22Rv1 (cell line): ENCODE data around the gene CHD1.

ENCODE experiments used
- H3K27ac ChIP-seq: fragments of 450-650 bp; 2 replicates; pipeline ENCODE4 v1.5.1; 2017
- CTCF ChIP-seq: fragments of 450-650 bp; IDR thresholded peaks from 2 replicates; pipeline ENCODE4 v1.5.1; 2017; ENCODE audit warnings: mild to moderate bottlenecking
- ZFX ChIP-seq: fragments of 450-650 bp; IDR thresholded peaks from 2 replicates; pipeline ENCODE4 v1.6.1; 2017; ENCODE audit warnings: antibody characterized with exemption, borderline replicate concordance

CHD1 gene

GRCh38 chr5:98827161-98827560, 101.6 kb downstream of the CHD1 start:
- H3K27ac ChIP-seq, result no peak overlapping the region

GRCh38 chr5:98825582-98826375, 103.0 kb downstream of the CHD1 start:
- TF ChIP-seq ZFX (no peak), CTCF (no peak)
- H3K27ac ChIP-seq, result no peak overlapping the region

More at GRCh38 chr5:98827161-98827560, 101.6 kb downstream of the CHD1 start:
- TF ChIP-seq ZFX (no peak), CTCF (peak; percentile 70)

- TF ChIP-seq CTCF (no peak), ZFX (no peak)
- no peak overlapping the region for H3K27ac ChIP-seq
Measured at GRCh38 chr5:98816582-98817222, 112.1 kb downstream of the CHD1 start.

- H3K27ac ChIP-seq, result no peak overlapping the region
- TF ChIP-seq ZFX (no peak), CTCF (no peak)
Measured at GRCh38 chr5:98813755-98814154, 115.1 kb downstream of the CHD1 start.

- H3K27ac ChIP-seq, result no peak overlapping the region
- TF ChIP-seq ZFX (no peak), CTCF (no peak)
Measured at GRCh38 chr5:98810206-98810605, 118.6 kb downstream of the CHD1 start.

- H3K27ac ChIP-seq, result no peak overlapping the region
- no peak for TF ChIP-seq CTCF
- TF ChIP-seq ZFX, result no peak
Measured at GRCh38 chr5:98807806-98808205, 121.0 kb downstream of the CHD1 start.

- H3K27ac ChIP-seq, result no peak overlapping the region
- no peak for TF ChIP-seq ZFX
- TF ChIP-seq CTCF, result no peak
Measured at GRCh38 chr5:98805070-98805469, 123.7 kb downstream of the CHD1 start.
